DOHH2 (cell line): ENCODE data around the gene TPRA1.
A peak's percentile ranks its signal among the peaks of the same experiment; 100 is the strongest.

Experiments
- H3F3A ChIP-seq: fragments of 200-600 bp; sonication (generic), shearing (Covaris generic); 2 replicates; pipeline ENCODE4 v1.6.0; 2016; ENCODE audit warnings: antibody characterized with exemption, mild to moderate bottlenecking; ENCODE audit not compliant: control insufficient read depth, insufficient read depth
- H3K27ac ChIP-seq: fragments of 200-600 bp; sonication (generic); 2 replicates; pipeline ENCODE4 v1.5.1; 2014; ENCODE audit warnings: low read depth, mild to moderate bottlenecking, low read length, moderate library complexity
- H3K27me3 ChIP-seq: fragments of 200-600 bp; sonication (generic); 2 replicates; pipeline ENCODE4 v1.6.1; 2014; ENCODE audit warnings: mild to moderate bottlenecking, low read length, mixed read lengths; ENCODE audit not compliant: control insufficient read depth
- H3K36me3 ChIP-seq: fragments of 200-600 bp; sonication (generic); 2 replicates; pipeline ENCODE4 v1.6.1; 2014; ENCODE audit warnings: mild to moderate bottlenecking, low read length, moderate library complexity, mixed read lengths; ENCODE audit not compliant: control insufficient read depth
- H3K4me1 ChIP-seq: fragments of 200-600 bp; sonication (generic); 2 replicates; pipeline ENCODE4 v1.6.1; 2014; ENCODE audit warnings: mild to moderate bottlenecking, low read length, mixed read lengths; ENCODE audit not compliant: control insufficient read depth
- H3K4me2 ChIP-seq: fragments of 200-600 bp; sonication (generic); 2 replicates; pipeline ENCODE4 v1.6.0; 2014; ENCODE audit warnings: mild to moderate bottlenecking, low read length, moderate library complexity
- H3K4me3 ChIP-seq: fragments of 200-600 bp; sonication (generic); 2 replicates; pipeline ENCODE4 v1.5.1; 2014; ENCODE audit warnings: mild to moderate bottlenecking, low read length, mixed read lengths
- H3K79me2 ChIP-seq: fragments of 200-600 bp; sonication (generic); 2 replicates; pipeline ENCODE4 v1.6.1; 2014; ENCODE audit warnings: mild to moderate bottlenecking, low read length, mixed read lengths; ENCODE audit not compliant: control insufficient read depth
- H3K9me2 ChIP-seq: fragments of 200-600 bp; sonication (generic); replicated peaks from 2 replicates; pipeline ENCODE4 v1.6.1; 2014; ENCODE audit warnings: mild to moderate bottlenecking, low read length, mixed read lengths; ENCODE audit not compliant: control insufficient read depth
- H3K9me3 ChIP-seq: fragments of 200-600 bp; sonication (generic); 2 replicates; pipeline ENCODE4 v1.6.1; 2014; ENCODE audit warnings: antibody characterized with exemption, low read length, mixed read lengths; ENCODE audit not compliant: control insufficient read depth, insufficient read depth
- H4K20me1 ChIP-seq: fragments of 200-600 bp; sonication (generic); 2 replicates; pipeline ENCODE4 v1.6.0; 2014; ENCODE audit warnings: low read depth, mild to moderate bottlenecking, antibody characterized with exemption, low read length, moderate library complexity; ENCODE audit not compliant: control insufficient read depth, insufficient read depth
- EZH2phosphoT487 ChIP-seq: fragments of 200-600 bp; sonication (generic); IDR thresholded peaks from 2 replicates; pipeline ENCODE4 v1.6.1; 2017; ENCODE audit warnings: borderline replicate concordance, mild to moderate bottlenecking, antibody characterized with exemption, low read length, moderate library complexity, mixed read lengths
- TF ChIP-seq, protein P1 (sequence below): fragments of 200-600 bp; sonication (generic); IDR thresholded peaks from one replicate; pipeline ENCODE4 v1.5.1; 2014; ENCODE audit warnings: antibody characterized with exemption, mild to moderate bottlenecking, low read depth, low read length; ENCODE audit not compliant: poor library complexity, severe bottlenecking

TPRA1 gene

DNA sequence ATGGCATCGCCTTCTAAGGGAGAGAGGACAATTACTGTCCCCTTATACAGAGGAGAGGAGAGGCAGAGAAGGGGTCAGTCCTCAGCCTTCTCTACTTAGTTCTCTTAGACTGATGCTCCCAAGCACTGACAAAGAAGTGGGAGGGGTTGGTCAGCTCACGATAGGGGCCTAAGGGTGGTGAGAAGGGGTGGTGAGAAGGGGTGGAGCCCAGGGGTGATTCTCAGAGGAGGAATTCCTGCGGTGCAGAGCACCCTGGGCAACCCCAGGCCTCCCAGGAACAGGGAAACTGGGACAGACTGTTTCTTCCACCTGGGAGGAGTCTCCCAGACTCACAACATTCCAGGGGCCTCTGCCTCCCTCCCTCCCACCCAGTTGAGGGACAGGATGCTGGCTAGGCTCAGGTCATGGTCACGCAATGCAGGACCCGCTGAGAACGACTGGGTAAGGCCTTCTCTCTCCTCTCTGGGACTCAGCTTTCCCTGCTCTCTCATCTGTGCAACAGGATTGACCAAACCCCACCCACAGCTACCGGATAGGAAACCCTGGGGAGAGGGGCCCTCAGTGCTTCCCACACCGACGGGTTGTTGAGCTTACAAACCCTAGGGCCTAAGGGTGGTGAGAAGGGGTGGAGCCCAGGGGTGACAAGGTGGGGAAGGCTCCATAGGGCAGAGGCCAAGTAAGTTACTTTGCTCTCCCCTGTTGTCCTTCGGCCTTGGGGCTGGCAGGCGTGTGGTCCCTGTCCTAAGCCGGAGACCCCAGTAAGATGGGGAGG, 1.5 kb downstream of the TPRA1 start:
- Histone ChIP-seq H3K79me2 (peaks cover 79% of the 10 kb centered on the region), H3K27ac (no peak overlapping the region)

DNA sequence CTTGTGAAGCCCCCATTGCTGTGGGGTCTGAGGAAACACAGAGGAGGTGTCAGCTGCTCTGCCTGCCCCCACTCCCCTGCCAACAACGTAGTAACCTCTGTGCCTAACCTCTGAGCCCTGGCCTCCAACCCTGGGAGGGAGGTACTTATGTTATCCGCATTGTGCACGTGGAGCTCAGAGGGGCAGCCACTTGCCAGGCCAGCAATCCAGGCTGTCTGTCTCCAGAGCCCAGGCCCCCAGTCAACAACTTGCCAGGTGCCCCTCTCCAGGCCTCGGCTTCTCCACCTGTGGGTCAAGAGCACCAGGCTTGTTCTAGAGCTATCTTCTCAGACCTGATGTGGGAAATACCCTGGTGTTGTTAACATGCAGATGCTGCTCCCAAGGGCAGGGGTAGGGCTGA, 2.7 kb downstream of the TPRA1 start:
- H3F3A ChIP-seq: peaks cover 6% of the 10 kb centered on the region; the same call in 1 of the 2 replicates
- H3K27me3 ChIP-seq: no peaks in the 10 kb centered on the region
- no peaks in the 10 kb centered on the region for H3K9me2 ChIP-seq
- no peak overlapping the region for H3K27ac ChIP-seq
- TF ChIP-seq, protein P1, sequence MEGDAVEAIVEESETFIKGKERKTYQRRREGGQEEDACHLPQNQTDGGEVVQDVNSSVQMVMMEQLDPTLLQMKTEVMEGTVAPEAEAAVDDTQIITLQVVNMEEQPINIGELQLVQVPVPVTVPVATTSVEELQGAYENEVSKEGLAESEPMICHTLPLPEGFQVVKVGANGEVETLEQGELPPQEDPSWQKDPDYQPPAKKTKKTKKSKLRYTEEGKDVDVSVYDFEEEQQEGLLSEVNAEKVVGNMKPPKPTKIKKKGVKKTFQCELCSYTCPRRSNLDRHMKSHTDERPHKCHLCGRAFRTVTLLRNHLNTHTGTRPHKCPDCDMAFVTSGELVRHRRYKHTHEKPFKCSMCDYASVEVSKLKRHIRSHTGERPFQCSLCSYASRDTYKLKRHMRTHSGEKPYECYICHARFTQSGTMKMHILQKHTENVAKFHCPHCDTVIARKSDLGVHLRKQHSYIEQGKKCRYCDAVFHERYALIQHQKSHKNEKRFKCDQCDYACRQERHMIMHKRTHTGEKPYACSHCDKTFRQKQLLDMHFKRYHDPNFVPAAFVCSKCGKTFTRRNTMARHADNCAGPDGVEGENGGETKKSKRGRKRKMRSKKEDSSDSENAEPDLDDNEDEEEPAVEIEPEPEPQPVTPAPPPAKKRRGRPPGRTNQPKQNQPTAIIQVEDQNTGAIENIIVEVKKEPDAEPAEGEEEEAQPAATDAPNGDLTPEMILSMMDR: no peak
- TF ChIP-seq EZH2phosphoT487: no peak
- H3K79me2 ChIP-seq: peaks cover 76% of the 10 kb centered on the region
- no peaks in the 10 kb centered on the region; the same call in 1 of the 2 replicates for H4K20me1 ChIP-seq
- H3K36me3 ChIP-seq: peaks cover 12% of the 10 kb centered on the region
- peaks cover 25% of the 10 kb centered on the region for H3K4me1 ChIP-seq
- no peaks in the 10 kb centered on the region for H3K9me3 ChIP-seq
- no peak overlapping the region for H3K4me2 ChIP-seq
- H3K4me3 ChIP-seq: no peak overlapping the region

More for the DNA sequence above, 1.5 kb downstream of the TPRA1 start:
- Histone ChIP-seq H3K9me2 (no peaks in the 10 kb centered on the region), H4K20me1 (no peaks in the 10 kb centered on the region; the same call in 1 of the 2 replicates), H3K4me2 (peak overlapping the region; percentile 81), H3F3A (peaks cover 13% of the 10 kb centered on the region; the same call in 1 of the 2 replicates), H3K36me3 (peaks cover 23% of the 10 kb centered on the region), H3K9me3 (no peaks in the 10 kb centered on the region), H3K4me1 (peaks cover 36% of the 10 kb centered on the region), H3K27me3 (no peaks in the 10 kb centered on the region), H3K4me3 (peak overlapping the region; percentile 77)
- no peak for TF ChIP-seq EZH2phosphoT487
- TF ChIP-seq, protein P1: no peak

DNA sequence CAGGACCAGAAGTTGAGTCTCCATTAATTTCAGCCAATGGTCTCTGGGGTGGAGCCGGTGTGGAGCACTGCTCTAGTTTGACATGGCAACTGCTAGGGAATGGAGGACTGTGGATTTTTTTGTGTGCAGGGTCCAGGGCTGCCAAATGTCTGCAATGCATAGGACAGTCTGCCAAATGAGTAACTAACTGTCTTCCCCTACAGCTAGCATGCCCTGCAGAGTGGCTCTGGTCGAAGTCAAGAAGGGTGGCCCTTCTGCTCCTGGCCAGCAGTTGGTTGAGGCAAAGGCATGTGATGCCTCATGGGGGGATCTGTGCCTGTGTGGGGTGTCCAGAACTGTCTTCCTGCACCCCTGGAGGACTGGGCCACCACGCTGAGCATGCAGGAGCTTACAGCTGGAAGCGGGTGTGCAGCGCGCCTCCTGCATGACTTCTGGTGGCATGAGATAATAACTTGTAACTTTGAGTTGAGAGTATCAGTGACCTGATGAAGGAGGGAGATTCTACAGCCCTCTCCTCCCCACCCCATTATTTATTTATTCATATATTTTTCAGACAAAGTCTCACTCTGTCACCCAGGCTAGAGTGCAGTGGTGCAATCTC, 4.6 kb downstream of the TPRA1 start:
- H3K9me2 ChIP-seq: no peaks in the 10 kb centered on the region
- TF ChIP-seq, protein P1: no peak
- no peak for TF ChIP-seq EZH2phosphoT487
- H3F3A ChIP-seq: no peaks in the 10 kb centered on the region
- no peaks in the 10 kb centered on the region for H3K27me3 ChIP-seq
- H3K4me1 ChIP-seq: peaks cover 12% of the 10 kb centered on the region
- no peaks in the 10 kb centered on the region; the same call in 1 of the 2 replicates for H4K20me1 ChIP-seq
- peaks cover 4% of the 10 kb centered on the region for H3K36me3 ChIP-seq
- no peak overlapping the region for H3K4me3 ChIP-seq
- H3K9me3 ChIP-seq: no peaks in the 10 kb centered on the region
- no peak overlapping the region for H3K4me2 ChIP-seq
- peaks cover 78% of the 10 kb centered on the region for H3K79me2 ChIP-seq
- no peak overlapping the region for H3K27ac ChIP-seq
